Omental fat pad (tissue), 4 donors: Measurements from ENCODE around the gene ATP8B4. TPM values are rescaled to one million over a fixed set of nuclear protein-coding genes. Genes with fewer than 3 reads are reported as not detected.
"Not testable (repeated sequence)": the region's sequence is repeated elsewhere in the genome, so short reads cannot be mapped to it uniquely, and the experiment has no call there.

Experiments used
- ATAC-seq: fragments of 150-250 bp; one replicate; pipeline ENCODE4 v1.9.1; 2016; ENCODE audit warnings: mild to moderate bottlenecking, moderate library complexity; ENCODE audit not compliant: low FRiP score
- DNase-seq: peaks from one replicate; pipeline ENCODE4 v3.0.0-alpha.2; 2019; ENCODE audit warnings: low spot score
- total RNA-seq, 4 donors: library from RNA; depleted of rRNA; stranded (reverse); fragments of >200 nt; gene quantifications; one replicate each; pipeline ENCODE4 v1.1.0, GENCODE V29; 2016
- TF ChIP-seq, protein P1 (sequence below), 3 donors: fragments of 450-650 bp; IDR thresholded peaks; one replicate each; pipeline ENCODE4 v1.5.1; 2016 to 2017; ENCODE audit warnings: antibody characterized with exemption in 3 of 3, mild to moderate bottlenecking in 3 of 3, moderate library complexity in 2 of 3

ATP8B4 gene
- total RNA-seq, 4 donors from 2014 or later = 12.1 to 32.3 (median 16.5) TPM

DNA sequence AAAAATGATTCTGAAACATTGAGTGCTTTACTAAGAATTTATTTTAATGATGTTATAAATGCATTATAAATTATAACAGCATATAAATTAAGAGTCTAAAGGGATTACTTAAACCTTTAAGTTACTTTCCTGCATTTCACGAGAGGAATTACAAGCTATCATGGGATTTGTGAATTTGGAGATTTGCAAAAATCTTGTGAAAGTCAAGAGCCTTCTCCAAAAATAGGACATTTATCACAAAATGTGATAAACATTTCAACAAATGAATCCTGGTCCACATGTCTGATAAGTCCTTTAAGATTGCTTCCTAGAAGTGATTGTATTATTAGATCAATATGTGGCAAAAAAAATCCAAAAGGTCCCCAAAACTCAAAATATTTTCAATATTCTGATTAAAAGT is 154.5 kb downstream of the ATP8B4 start:
- no peak for DNase-seq
- no peak for ATAC-seq
- TF ChIP-seq, protein P1, sequence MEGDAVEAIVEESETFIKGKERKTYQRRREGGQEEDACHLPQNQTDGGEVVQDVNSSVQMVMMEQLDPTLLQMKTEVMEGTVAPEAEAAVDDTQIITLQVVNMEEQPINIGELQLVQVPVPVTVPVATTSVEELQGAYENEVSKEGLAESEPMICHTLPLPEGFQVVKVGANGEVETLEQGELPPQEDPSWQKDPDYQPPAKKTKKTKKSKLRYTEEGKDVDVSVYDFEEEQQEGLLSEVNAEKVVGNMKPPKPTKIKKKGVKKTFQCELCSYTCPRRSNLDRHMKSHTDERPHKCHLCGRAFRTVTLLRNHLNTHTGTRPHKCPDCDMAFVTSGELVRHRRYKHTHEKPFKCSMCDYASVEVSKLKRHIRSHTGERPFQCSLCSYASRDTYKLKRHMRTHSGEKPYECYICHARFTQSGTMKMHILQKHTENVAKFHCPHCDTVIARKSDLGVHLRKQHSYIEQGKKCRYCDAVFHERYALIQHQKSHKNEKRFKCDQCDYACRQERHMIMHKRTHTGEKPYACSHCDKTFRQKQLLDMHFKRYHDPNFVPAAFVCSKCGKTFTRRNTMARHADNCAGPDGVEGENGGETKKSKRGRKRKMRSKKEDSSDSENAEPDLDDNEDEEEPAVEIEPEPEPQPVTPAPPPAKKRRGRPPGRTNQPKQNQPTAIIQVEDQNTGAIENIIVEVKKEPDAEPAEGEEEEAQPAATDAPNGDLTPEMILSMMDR (IDR thresholded peaks at IDR 0.05) = no peak

DNA sequence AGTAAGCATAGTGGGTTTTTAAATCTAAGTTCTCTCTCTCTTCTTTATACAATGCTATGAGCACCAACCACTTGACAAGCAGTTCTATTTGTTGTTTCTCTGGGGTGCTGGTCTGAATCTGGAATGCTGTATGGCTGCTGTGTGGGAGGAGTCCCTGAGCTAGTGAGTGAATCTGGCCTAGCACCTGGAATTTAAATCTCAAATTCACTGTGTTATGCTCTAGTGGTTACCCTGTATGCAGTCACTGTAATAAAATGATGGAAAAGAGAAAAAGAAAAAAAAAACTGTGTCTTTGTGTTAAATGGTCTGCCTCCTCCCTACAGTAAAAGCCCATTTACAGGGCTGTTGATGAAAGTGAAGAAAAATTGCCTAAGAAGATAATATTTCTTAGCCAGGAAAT is 155.0 kb downstream of the ATP8B4 start:
- no peak for DNase-seq
- TF ChIP-seq, protein P1 (IDR thresholded peaks at IDR 0.05) = no peak
- no peak for ATAC-seq

DNA sequence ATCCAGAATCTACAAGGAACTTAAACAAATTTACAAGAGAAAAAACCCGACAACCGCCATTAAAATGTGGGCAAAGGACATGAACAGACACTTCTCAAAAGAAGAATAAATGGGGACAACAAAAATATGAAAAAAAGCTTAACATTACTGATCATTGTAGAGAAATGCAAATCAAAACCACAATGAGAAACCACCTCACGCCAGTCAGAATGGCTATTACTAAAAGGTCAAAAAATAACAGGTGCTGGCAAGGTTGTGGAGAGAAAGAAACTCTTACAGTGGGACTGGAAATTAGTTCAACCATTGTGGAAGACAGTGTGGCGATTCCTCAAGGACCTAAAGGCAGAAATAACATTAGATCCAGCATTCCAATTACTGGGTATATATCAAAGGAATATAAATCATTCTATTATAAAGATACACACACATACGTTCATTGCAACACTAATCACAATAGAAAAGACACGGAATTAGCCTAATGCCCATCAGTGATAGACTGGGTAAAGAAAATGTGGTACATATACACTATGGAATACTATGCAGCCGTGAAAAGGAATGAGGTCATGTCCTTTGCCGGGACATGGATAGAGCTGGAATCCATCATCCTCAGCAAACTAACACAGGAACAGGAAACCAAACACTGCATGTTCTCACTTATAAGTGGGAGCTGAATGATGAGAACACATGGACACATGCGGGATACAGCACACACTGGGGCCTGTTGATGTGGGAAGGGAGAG is 155.8 kb downstream of the ATP8B4 start:
- not testable (repeated sequence) for ATAC-seq, DNase-seq

DNA sequence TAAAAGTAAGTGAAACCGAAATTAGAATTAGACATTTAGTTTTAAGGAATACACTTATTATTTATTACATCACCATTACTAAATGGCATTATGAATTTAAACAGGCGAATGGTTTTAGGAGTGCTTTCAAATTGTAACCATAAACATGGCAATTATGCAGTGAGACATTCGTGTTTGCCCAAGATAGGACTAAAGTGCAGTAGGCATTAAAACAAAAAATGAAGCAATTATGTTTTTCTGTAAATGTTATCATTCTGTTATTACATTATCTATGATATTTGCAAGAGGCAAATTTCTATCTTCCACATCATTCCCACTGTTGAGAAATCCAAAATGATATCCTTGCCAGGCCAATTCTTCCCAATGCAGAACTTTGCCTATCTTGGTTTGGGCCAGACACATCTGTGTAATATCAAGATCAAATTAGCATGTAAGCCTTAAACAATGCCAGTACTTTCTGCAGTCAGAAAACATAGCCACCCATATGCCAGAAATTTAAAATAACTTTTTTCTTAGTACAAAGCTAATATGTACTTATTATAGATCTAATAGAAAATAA is 156.9 kb downstream of the ATP8B4 start:
- peak; percentile 85 for ATAC-seq
- no peak for DNase-seq
- TF ChIP-seq, protein P1 (IDR thresholded peaks at IDR 0.05) = no peak

DNA sequence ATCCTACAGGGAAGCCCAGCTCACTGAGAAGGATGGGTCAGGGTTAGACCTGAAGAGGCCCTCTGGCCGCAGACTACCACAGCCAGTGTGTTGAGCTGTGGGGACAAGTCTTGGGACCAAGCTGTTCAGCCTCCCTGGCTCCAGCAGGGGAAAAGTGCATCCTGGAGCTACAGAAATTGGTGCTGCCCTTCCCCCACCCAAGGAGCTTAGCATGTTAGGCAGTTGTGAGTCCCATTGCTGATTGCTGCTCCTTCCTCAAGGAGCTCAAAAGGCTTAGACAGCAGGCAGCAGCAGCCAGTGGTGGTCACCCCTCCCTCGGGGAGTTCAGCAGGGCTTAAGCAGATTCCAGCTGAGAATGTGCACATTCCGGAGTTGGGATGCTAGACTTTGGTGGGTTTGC is 165.6 kb downstream of the ATP8B4 start:
- DNase-seq (no peak), ATAC-seq (no peak)
- TF ChIP-seq, protein P1 (IDR thresholded peaks at IDR 0.05) = no peak

DNA sequence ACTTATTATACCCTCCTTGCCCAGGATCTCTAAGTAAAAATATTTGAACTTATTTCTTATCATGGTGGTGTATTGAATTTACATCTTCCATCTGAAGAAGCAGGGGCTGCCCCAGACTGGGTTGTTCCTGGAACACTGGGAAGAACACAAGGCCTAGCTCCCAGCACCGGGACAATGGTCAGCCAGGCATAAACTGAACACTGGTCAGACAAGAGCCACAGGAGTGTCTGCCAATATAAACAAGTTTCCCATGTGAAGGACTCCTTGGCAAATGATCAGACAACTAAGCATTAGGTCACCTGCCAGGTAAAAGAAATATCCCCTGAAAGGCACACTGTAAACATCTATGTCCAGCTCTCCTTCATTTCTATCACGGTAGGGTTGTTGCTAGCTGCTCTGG is 172.4 kb downstream of the ATP8B4 start:
- ATAC-seq (no peak), DNase-seq (no peak)
- TF ChIP-seq, protein P1 (IDR thresholded peaks at IDR 0.05) = no peak

DNA sequence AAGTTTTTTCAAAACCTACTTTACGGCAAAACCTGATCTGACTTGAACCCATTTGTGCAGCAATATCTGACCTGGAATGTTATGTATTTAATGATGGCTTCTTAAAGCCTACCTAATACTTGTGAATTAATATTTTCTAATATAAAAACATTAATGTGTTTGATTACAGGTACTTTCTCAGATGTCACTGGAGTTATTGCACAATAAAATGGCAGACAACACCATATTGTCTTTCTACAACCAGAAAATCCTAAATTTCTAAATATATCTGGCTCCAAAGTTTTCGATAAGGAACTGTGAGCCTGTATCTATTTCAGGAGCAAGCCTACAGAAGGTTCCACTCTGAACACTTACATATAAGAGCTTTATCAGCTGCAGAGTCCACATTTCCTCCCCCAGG is 184.5 kb downstream of the ATP8B4 start:
- DNase-seq (no peak), ATAC-seq (no peak)
- TF ChIP-seq, protein P1 (IDR thresholded peaks at IDR 0.05) = no peak
